ENCODE results near the gene ICAM1.

Gene ICAM1

DNA sequence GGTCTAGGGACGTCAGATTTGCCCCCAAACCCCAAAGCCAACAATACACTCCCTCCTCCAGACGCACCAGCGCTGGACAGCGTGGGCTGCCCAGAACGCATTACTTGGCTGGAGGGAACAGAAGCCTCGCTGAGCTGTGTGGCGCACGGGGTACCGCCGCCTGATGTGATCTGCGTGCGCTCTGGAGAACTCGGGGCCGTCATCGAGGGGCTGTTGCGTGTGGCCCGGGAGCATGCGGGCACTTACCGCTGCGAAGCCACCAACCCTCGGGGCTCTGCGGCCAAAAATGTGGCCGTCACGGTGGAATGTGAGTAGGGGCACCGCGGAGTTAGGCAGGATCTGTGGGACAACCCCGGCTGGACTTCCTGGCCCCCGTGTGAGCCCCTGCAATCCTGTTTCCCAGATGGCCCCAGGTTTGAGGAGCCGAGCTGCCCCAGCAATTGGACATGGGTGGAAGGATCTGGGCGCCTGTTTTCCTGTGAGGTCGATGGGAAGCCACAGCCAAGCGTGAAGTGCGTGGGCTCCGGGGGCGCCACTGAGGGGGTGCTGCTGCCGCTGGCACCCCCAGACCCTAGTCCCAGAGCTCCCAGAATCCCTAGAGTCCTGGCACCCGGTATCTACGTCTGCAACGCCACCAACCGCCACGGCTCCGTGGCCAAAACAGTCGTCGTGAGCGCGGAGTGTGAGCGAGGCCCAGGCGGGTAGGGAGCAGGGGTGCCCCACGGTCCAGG lies 22.9 kb downstream of the ICAM1 start:
- TF ChIP-seq, protein P1, sequence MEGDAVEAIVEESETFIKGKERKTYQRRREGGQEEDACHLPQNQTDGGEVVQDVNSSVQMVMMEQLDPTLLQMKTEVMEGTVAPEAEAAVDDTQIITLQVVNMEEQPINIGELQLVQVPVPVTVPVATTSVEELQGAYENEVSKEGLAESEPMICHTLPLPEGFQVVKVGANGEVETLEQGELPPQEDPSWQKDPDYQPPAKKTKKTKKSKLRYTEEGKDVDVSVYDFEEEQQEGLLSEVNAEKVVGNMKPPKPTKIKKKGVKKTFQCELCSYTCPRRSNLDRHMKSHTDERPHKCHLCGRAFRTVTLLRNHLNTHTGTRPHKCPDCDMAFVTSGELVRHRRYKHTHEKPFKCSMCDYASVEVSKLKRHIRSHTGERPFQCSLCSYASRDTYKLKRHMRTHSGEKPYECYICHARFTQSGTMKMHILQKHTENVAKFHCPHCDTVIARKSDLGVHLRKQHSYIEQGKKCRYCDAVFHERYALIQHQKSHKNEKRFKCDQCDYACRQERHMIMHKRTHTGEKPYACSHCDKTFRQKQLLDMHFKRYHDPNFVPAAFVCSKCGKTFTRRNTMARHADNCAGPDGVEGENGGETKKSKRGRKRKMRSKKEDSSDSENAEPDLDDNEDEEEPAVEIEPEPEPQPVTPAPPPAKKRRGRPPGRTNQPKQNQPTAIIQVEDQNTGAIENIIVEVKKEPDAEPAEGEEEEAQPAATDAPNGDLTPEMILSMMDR (conservative IDR thresholded peaks at IDR 0.05; ENCODE audit: control insufficient read depth, insufficient read depth, low read depth, low read length): no peak
- DNase-seq (ENCODE audit: low read depth): no peak

GRCh38 chr19:10294368-10294697 lies 23.4 kb downstream of the ICAM1 start:
- no peak overlapping the region for H3K4me3 ChIP-seq (ENCODE audit: control insufficient read depth, low read depth, low read length)
- TF ChIP-seq, protein P1 (conservative IDR thresholded peaks at IDR 0.05; ENCODE audit: control insufficient read depth, insufficient read depth, low read depth, low read length): no peak
- no peak for DNase-seq (ENCODE audit: low read depth)

More for the DNA sequence above, 22.9 kb downstream of the ICAM1 start:
- H3K4me3 ChIP-seq (ENCODE audit: control insufficient read depth, low read depth, low read length): no peak overlapping the region

DNA sequence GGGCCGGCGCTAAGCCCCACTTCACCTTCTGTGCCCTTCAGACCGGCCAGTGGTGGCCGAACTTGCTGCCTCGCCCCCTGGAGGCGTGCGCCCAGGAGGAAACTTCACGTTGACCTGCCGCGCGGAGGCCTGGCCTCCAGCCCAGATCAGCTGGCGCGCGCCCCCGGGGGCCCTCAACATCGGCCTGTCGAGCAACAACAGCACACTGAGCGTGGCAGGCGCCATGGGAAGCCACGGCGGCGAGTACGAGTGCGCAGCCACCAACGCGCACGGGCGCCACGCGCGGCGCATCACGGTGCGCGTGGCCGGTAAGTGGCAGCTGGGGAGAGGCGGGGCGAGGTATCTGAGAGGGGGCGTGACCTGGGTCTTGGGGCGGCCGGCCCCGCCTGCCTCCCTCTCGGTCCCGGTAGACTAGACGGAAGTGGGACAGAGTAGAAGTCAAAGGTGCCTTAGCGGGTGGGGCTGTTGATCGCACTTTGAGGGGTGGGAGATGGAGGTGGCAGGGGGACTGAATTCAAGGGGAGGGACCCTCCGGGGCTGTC lies 24.5 kb downstream of the ICAM1 start:
- DNase-seq (ENCODE audit: low read depth): no peak
- TF ChIP-seq, protein P1 (conservative IDR thresholded peaks at IDR 0.05; ENCODE audit: control insufficient read depth, insufficient read depth, low read depth, low read length): no peak
- H3K4me3 ChIP-seq (ENCODE audit: control insufficient read depth, low read depth, low read length): no peak overlapping the region

GRCh38 chr19:10295847-10296591 lies 25.1 kb downstream of the ICAM1 start:
- H3K4me3 ChIP-seq (ENCODE audit: control insufficient read depth, low read depth, low read length): no peak overlapping the region
- TF ChIP-seq, protein P1 (conservative IDR thresholded peaks at IDR 0.05; ENCODE audit: control insufficient read depth, insufficient read depth, low read depth, low read length): no peak

GRCh38 chr19:10299545-10300458 lies 28.9 kb downstream of the ICAM1 start:
- TF ChIP-seq, protein P1 (conservative IDR thresholded peaks at IDR 0.05; ENCODE audit: control insufficient read depth, insufficient read depth, low read depth, low read length): no peak
- no peak for DNase-seq (ENCODE audit: low read depth)
- no peak overlapping the region for H3K4me3 ChIP-seq (ENCODE audit: control insufficient read depth, low read depth, low read length)

More at GRCh38 chr19:10295847-10296591, 25.1 kb downstream of the ICAM1 start:
- no peak for DNase-seq (ENCODE audit: low read depth)

DNA sequence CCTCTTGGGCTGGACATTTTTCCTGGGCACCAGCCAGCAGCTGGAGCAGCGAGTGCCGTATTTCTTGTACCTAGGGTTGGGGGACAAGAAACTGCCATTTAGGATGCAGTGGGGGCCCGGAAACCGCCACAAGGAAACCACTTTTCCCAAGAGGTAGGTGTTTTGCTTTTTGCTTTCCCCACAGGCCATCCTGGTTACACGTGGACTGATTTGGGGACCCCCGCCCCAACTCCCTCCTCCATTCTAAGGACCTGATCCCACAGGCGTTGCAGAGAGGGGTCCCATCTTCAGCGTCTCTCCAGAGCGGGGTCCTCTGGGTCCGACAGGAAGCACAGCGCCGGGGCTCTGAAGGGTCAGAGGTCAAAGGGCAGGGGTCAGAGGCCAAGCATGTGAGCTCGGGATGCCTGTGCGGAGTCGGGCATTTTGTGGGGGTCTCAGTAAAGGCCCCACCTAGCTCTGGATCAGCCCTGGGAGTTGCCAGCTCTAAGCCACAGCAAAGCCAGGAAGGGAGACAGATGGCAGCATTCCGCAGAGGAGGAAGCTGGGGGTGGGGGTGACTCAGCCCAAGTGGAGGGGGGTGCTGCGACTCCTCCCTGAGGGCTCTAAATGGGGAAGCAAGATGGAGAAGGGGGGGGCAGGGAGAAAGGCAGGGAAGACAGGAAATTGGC lies 34.4 kb downstream of the ICAM1 start:
- no peak overlapping the region for H3K4me3 ChIP-seq (ENCODE audit: control insufficient read depth, low read depth, low read length)
- peak; percentile 60 for DNase-seq (ENCODE audit: low read depth)
- TF ChIP-seq, protein P1 (conservative IDR thresholded peaks at IDR 0.05; ENCODE audit: control insufficient read depth, insufficient read depth, low read depth, low read length): no peak
